HCT116 (cell line): ENCODE measurements around the gene SDC1. TPM values are rescaled to one million over a fixed set of nuclear protein-coding genes. Genes with fewer than 3 reads are reported as not detected.

Experiments used
- ATAC-seq: fragments of 200-7000 bp; cut with Tn5 transposase; 2 replicates; pipeline ENCODE4 v1.9.1; 2020; ENCODE audit warnings: mild to moderate bottlenecking, moderate library complexity
- BruUV-seq: library from RNA; stranded (reverse); fragments of 400-500 nt; replicated peaks from 2 replicates; lab custom pipeline; 2021; lab: Mats Ljungman, UMichigan
- CTCF ChIA-PET: fragments of 300-600 bp; sonication (Branson Sonifier 250); formaldehyde crosslinking; loops from one replicate; lab custom pipeline; 2021; ENCODE audit warnings: antibody characterized with exemption; lab: Charles Lee
- POLR2A ChIA-PET: fragments of 300-600, 350-600 bp; sonication (Branson Sonifier 250); formaldehyde crosslinking; loops from one replicate; lab custom pipeline; 2021; ENCODE audit warnings: antibody characterized with exemption; lab: Charles Lee
- RAD21 ChIA-PET, 2 experiments: fragments of 300-600 bp; sonication (Branson Sonifier 250); formaldehyde crosslinking; loops; one replicate each; lab custom pipeline; 2023; ENCODE audit warnings: low total read pairs in 2 of 2; ENCODE audit not compliant: uncharacterized antibody in 2 of 2, unreplicated experiment in 2 of 2, low non-redundant PET in 1 of 2; lab: Charles Lee
- DNase-seq: peaks from one replicate; pipeline ENCODE4 v3.0.0-alpha.2; 2010; ENCODE audit warnings: low read depth, low spot score
- H2AFZ ChIP-seq: fragments of 200-600 bp; shearing (Covaris generic), sonication (generic); 2 replicates; pipeline ENCODE4 v1.6.1; 2017; ENCODE audit warnings: low read depth, mixed run types, mixed read lengths, antibody characterized with exemption, low read length; ENCODE audit not compliant: poor library complexity, severe bottlenecking
- H3K27ac ChIP-seq: 2 replicates; pipeline ENCODE4 v1.5.1; 2012; ENCODE audit warnings: low read depth, low read length
- H3K27me3 ChIP-seq: fragments of 200-600 bp; sonication (generic); 2 replicates; pipeline ENCODE4 v1.6.1; 2016; ENCODE audit warnings: mixed run types, low read length, mixed read lengths; ENCODE audit not compliant: insufficient read depth
- H3K36me3 ChIP-seq, 2 experiments: fragments of 200-500 bp in 1 of 2; fragments of 200-600 bp in 1 of 2; sonication (Bioruptor generic) in 1 of 2; sonication (generic) in 1 of 2; 2 replicates each; pipeline versions ENCODE4 v1.5.1 to v1.6.1; 2014 to 2016; ENCODE audit warnings: low read length in 2 of 2, inconsistent platforms in 1 of 2, mixed read lengths in 1 of 2, mixed run types in 1 of 2; ENCODE audit not compliant: insufficient read depth in 2 of 2, control insufficient read depth in 1 of 2
- H3K4me1 ChIP-seq, 2 experiments: fragments of 200-600 bp in 1 of 2; sonication (generic) in 1 of 2; 2 replicates each; pipeline versions ENCODE4 v1.5.1 to v1.6.1; 2012 to 2017; ENCODE audit warnings: low read length in 2 of 2, inconsistent platforms in 1 of 2, mild to moderate bottlenecking in 1 of 2, mixed read lengths in 1 of 2, mixed run types in 1 of 2, moderate library complexity in 1 of 2; ENCODE audit not compliant: insufficient read depth in 2 of 2, control insufficient read depth in 1 of 2
- H3K4me2 ChIP-seq: fragments of 200-600 bp; sonication (generic); 2 replicates; pipeline ENCODE4 v1.6.1; 2017; ENCODE audit warnings: mixed run types, low read length, mixed read lengths
- H3K4me3 ChIP-seq, 2 experiments: fragments of 200-600 bp in 1 of 2; sonication (generic) in 1 of 2; replicated peaks in 1 of 2; 2 replicates each; pipeline ENCODE4 v1.5.1; 2011 to 2016; ENCODE audit warnings: low read length in 2 of 2, control low read depth in 1 of 2, low read depth in 1 of 2, mild to moderate bottlenecking in 1 of 2, mixed read lengths in 1 of 2, mixed run types in 1 of 2
- H3K79me2 ChIP-seq: fragments of 200-600 bp; sonication (generic); 2 replicates; pipeline ENCODE4 v1.6.1; 2017; ENCODE audit warnings: mild to moderate bottlenecking, mixed run types, low read length, moderate library complexity, mixed read lengths; ENCODE audit not compliant: insufficient read depth
- H3K9ac ChIP-seq: fragments of 200-600 bp; sonication (generic); 2 replicates; pipeline ENCODE4 v1.6.1; 2016; ENCODE audit warnings: low read length, mixed read lengths
- H3K9me2 ChIP-seq: fragments of 200-600 bp; sonication (generic), shearing (Covaris generic); 2 replicates; pipeline ENCODE4 v1.6.1; 2017; ENCODE audit warnings: mixed run types, mild to moderate bottlenecking, moderate library complexity; ENCODE audit not compliant: insufficient read depth
- H3K9me3 ChIP-seq, 2 experiments: fragments of 200-500 bp in 1 of 2; fragments of 200-600 bp in 1 of 2; sonication (Bioruptor generic) in 1 of 2; sonication (generic) in 1 of 2; 2 replicates each; pipeline ENCODE4 v1.6.1; 2014 to 2017; ENCODE audit warnings: low read length in 2 of 2, mixed read lengths in 2 of 2, inconsistent platforms in 1 of 2, low read depth in 1 of 2, mild to moderate bottlenecking in 1 of 2, mixed run types in 1 of 2, moderate library complexity in 1 of 2; ENCODE audit not compliant: control insufficient read depth in 1 of 2, insufficient read depth in 1 of 2
- H4K20me1 ChIP-seq: fragments of 200-600 bp; sonication (generic), shearing (Covaris generic); 2 replicates; pipeline ENCODE4 v1.6.1; 2017; ENCODE audit warnings: mixed run types, mild to moderate bottlenecking, moderate library complexity; ENCODE audit not compliant: insufficient read depth
- CBX3 ChIP-seq: IDR thresholded peaks from 2 replicates; pipeline ENCODE4 v1.6.1; 2012; ENCODE audit warnings: low read depth
- EGR1 ChIP-seq: IDR thresholded peaks from 2 replicates; pipeline ENCODE4 v1.6.1; 2012; ENCODE audit warnings: low read depth
- ELF1 ChIP-seq: IDR thresholded peaks from 2 replicates; pipeline ENCODE4 v1.6.1; 2012; ENCODE audit warnings: low read depth, borderline replicate concordance
- EZH2 ChIP-seq: fragments of 200-600 bp; sonication (generic); IDR thresholded peaks from 2 replicates; pipeline ENCODE4 v1.6.1; 2017; ENCODE audit warnings: antibody characterized with exemption, mixed run types
- EZH2phosphoT487 ChIP-seq: fragments of 200-600 bp; IDR thresholded peaks from 2 replicates; pipeline ENCODE4 v1.6.1; 2018; ENCODE audit warnings: antibody characterized with exemption, borderline replicate concordance
- JUND ChIP-seq: IDR thresholded peaks from 2 replicates; pipeline ENCODE4 v1.6.1; 2012
- POLR2A ChIP-seq: IDR thresholded peaks from 2 replicates; pipeline ENCODE4 v1.7.0; 2011; ENCODE audit warnings: borderline replicate concordance; ENCODE audit not compliant: insufficient read depth, insufficient read length; ENCODE audit errors: extremely low read depth
- RAD21 ChIP-seq: IDR thresholded peaks from 2 replicates; pipeline ENCODE4 v1.6.1; 2012; ENCODE audit warnings: low read depth, mild to moderate bottlenecking
- SRF ChIP-seq: IDR thresholded peaks from 2 replicates; pipeline ENCODE4 v1.6.1; 2012; ENCODE audit warnings: low read depth
- ZFX ChIP-seq: fragments of 450-650 bp; IDR thresholded peaks from 2 replicates; pipeline ENCODE4 v1.6.1; 2017
- ZNF274 ChIP-seq: fragments of 200-500 bp; sonication (Bioruptor generic); IDR thresholded peaks from 2 replicates; pipeline ENCODE4 v1.6.1; 2014; ENCODE audit warnings: mild to moderate bottlenecking, low read depth, low read length, inconsistent platforms
- intact Hi-C: fragments of 100-400 bp; cut with micrococcal nuclease; formaldehyde crosslinking; loops from 2 replicates; pipeline ENCODE4 v1.10.0; 2022
- total RNA-seq: library from RNA; stranded (reverse); gene quantifications from one replicate; pipeline ENCODE4 v1.2.1, GENCODE V29; 2021; ENCODE audit not compliant: unreplicated experiment
- TF ChIP-seq, protein P1 (sequence below): IDR thresholded peaks from 2 replicates; pipeline ENCODE4 v1.6.1; 2012
- TF ChIP-seq, protein P2 (sequence below): IDR thresholded peaks from 2 replicates; pipeline ENCODE4 v1.6.1; 2012; ENCODE audit warnings: low read depth
- TF ChIP-seq, protein P3 (sequence below): IDR thresholded peaks from 2 replicates; pipeline ENCODE4 v1.6.1; 2012
- TF ChIP-seq, protein P4 (sequence below), 3 experiments: fragments of 200-600 bp in 1 of 3; sonication (generic) in 1 of 3; IDR thresholded peaks in 2 of 3; conservative IDR thresholded peaks in 1 of 3; 2 replicates each; pipeline ENCODE4 v1.5.1; 2012 to 2017; ENCODE audit warnings: low read depth in 2 of 3, low read length in 2 of 3, antibody characterized with exemption in 1 of 3, borderline replicate concordance in 1 of 3, control low read depth in 1 of 3, mild to moderate bottlenecking in 1 of 3, mixed read lengths in 1 of 3, mixed run types in 1 of 3, moderate library complexity in 1 of 3; ENCODE audit not compliant: insufficient read depth in 1 of 3

The SDC1 gene
- total RNA-seq, 1 experiment from 2014 or later = 32.0 TPM

DNA sequence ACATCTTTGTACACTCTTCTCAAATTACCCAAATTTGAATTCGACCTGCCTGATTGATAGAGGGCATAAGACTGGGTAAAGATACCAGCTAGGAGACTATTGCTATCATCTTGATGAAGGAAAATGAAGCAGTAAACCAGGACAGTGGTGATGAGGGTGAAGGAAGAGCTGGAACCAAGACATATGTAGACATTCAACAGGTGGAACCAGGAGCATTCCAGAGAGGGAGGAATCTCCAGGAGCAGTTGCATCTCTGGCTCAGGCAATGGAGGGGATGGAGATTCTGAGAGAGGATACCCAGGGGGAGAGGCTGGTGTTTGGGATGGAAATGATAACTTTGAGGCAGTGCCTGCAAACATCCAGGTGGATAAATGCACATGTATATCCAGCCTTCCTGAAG lies 41.6 kb downstream of the SDC1 start:
- Histone ChIP-seq H3K9ac (no peak overlapping the region), H3K4me2 (no peak overlapping the region), H3K79me2 (no peaks in the 10 kb centered on the region), H3K9me3 (no peaks in the 10 kb centered on the region), H2AFZ (no peak overlapping the region), H3K27ac (no peak overlapping the region), H3K36me3 (no peaks in the 10 kb centered on the region), H3K27me3 (no peaks in the 10 kb centered on the region), H3K9me2 (no peaks in the 10 kb centered on the region), H4K20me1 (no peaks in the 10 kb centered on the region), H3K4me1 (peaks cover 3 to 37% of the 10 kb centered on the region in 2 experiments; a peak in 3 of 4 replicates), H3K4me3 (no peak overlapping the region)
- CTCF ChIA-PET = no interaction called here
- no peak for ATAC-seq
- POLR2A ChIA-PET = no interaction called here
- intact Hi-C loops = no loop called here
- no peak for DNase-seq
- TF ChIP-seq CBX3 (no peak), EZH2phosphoT487 (no peak), ZFX (no peak), ZNF274 (no peak), EGR1 (no peak), JUND (no peak), SRF (no peak), POLR2A (no peak), RAD21 (no peak), EZH2 (no peak), ELF1 (no peak)
- TF ChIP-seq, protein P1, sequence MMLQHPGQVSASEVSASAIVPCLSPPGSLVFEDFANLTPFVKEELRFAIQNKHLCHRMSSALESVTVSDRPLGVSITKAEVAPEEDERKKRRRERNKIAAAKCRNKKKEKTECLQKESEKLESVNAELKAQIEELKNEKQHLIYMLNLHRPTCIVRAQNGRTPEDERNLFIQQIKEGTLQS = no peak
- TF ChIP-seq, protein P2, sequence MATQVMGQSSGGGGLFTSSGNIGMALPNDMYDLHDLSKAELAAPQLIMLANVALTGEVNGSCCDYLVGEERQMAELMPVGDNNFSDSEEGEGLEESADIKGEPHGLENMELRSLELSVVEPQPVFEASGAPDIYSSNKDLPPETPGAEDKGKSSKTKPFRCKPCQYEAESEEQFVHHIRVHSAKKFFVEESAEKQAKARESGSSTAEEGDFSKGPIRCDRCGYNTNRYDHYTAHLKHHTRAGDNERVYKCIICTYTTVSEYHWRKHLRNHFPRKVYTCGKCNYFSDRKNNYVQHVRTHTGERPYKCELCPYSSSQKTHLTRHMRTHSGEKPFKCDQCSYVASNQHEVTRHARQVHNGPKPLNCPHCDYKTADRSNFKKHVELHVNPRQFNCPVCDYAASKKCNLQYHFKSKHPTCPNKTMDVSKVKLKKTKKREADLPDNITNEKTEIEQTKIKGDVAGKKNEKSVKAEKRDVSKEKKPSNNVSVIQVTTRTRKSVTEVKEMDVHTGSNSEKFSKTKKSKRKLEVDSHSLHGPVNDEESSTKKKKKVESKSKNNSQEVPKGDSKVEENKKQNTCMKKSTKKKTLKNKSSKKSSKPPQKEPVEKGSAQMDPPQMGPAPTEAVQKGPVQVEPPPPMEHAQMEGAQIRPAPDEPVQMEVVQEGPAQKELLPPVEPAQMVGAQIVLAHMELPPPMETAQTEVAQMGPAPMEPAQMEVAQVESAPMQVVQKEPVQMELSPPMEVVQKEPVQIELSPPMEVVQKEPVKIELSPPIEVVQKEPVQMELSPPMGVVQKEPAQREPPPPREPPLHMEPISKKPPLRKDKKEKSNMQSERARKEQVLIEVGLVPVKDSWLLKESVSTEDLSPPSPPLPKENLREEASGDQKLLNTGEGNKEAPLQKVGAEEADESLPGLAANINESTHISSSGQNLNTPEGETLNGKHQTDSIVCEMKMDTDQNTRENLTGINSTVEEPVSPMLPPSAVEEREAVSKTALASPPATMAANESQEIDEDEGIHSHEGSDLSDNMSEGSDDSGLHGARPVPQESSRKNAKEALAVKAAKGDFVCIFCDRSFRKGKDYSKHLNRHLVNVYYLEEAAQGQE = no peak
- TF ChIP-seq, protein P3, sequence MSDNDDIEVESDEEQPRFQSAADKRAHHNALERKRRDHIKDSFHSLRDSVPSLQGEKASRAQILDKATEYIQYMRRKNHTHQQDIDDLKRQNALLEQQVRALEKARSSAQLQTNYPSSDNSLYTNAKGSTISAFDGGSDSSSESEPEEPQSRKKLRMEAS = no peak
- TF ChIP-seq, protein P4, sequence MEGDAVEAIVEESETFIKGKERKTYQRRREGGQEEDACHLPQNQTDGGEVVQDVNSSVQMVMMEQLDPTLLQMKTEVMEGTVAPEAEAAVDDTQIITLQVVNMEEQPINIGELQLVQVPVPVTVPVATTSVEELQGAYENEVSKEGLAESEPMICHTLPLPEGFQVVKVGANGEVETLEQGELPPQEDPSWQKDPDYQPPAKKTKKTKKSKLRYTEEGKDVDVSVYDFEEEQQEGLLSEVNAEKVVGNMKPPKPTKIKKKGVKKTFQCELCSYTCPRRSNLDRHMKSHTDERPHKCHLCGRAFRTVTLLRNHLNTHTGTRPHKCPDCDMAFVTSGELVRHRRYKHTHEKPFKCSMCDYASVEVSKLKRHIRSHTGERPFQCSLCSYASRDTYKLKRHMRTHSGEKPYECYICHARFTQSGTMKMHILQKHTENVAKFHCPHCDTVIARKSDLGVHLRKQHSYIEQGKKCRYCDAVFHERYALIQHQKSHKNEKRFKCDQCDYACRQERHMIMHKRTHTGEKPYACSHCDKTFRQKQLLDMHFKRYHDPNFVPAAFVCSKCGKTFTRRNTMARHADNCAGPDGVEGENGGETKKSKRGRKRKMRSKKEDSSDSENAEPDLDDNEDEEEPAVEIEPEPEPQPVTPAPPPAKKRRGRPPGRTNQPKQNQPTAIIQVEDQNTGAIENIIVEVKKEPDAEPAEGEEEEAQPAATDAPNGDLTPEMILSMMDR (IDR thresholded peaks at IDR 0.05 in 2 of 3, conservative IDR thresholded peaks at IDR 0.05 in 1 of 3; ENCODE audit: borderline replicate concordance in 1 of 3, insufficient read depth in 1 of 3, low read depth in 2 of 3, low read length in 2 of 3) = no peak
- no TSS peak for BruUV-seq
- RAD21 ChIA-PET = no interaction called here
